SIG-M5 (cell line): ENCODE results near the gene DCUN1D5.
"Not testable (repeated sequence)": the region's sequence is repeated elsewhere in the genome, so short reads cannot be mapped to it uniquely, and the experiment has no call there.

Source experiments
- DNase-seq: peaks from one replicate; lab custom pipeline; 2025; lab: John Stamatoyannopoulos, UW

The DCUN1D5 gene

GRCh38 chr11:103055221-103055890 lies 36.6 kb downstream of the DCUN1D5 start:
- no peak for DNase-seq

- DNase-seq, result no peak
Observed at GRCh38 chr11:103053997-103054396, 38.0 kb downstream of the DCUN1D5 start.

GRCh38 chr11:103051981-103052380 lies 40.0 kb downstream of the DCUN1D5 start:
- no peak for DNase-seq

GRCh38 chr11:103051151-103051801 lies 40.7 kb downstream of the DCUN1D5 start:
- no peak for DNase-seq

- no peak for DNase-seq
Observed at GRCh38 chr11:103050351-103050750, 41.6 kb downstream of the DCUN1D5 start.

- no peak for DNase-seq
Observed at GRCh38 chr11:103047837-103048236, 44.1 kb downstream of the DCUN1D5 start.

GRCh38 chr11:103043826-103044678 lies 47.9 kb downstream of the DCUN1D5 start:
- no peak for DNase-seq

GRCh38 chr11:103042161-103042560 lies 49.8 kb downstream of the DCUN1D5 start:
- no peak for DNase-seq

- peak; percentile 72 for DNase-seq
Observed at GRCh38 chr11:103035791-103036434, 56.0 kb downstream of the DCUN1D5 start.

- DNase-seq, result no peak
Observed at GRCh38 chr11:103035216-103035615, 56.7 kb downstream of the DCUN1D5 start.

GRCh38 chr11:103031834-103032233 lies 60.1 kb downstream of the DCUN1D5 start:
- no peak for DNase-seq

GRCh38 chr11:103029401-103029800 lies 62.6 kb downstream of the DCUN1D5 start:
- no peak for DNase-seq

- DNase-seq, result not testable (repeated sequence)
Observed at GRCh38 chr11:103028304-103029020, 63.5 kb downstream of the DCUN1D5 start.

GRCh38 chr11:103024086-103024485 lies 67.9 kb downstream of the DCUN1D5 start:
- DNase-seq, result no peak

- no peak for DNase-seq
Observed at GRCh38 chr11:103016031-103016430, 75.9 kb downstream of the DCUN1D5 start.

- no peak for DNase-seq
Observed at GRCh38 chr11:103013421-103013820, 78.5 kb downstream of the DCUN1D5 start.
